Uterus (tissue), 4 donors: ENCODE measurements around the gene NCLN. TPM values are rescaled to one million over a fixed set of nuclear protein-coding genes. Genes with fewer than 3 reads are reported as not detected.

Experiments
- DNase-seq, 2 donors: peaks; one replicate each; pipeline ENCODE4 v3.0.0-alpha.2; 2019 to 2020
- H3K27ac ChIP-seq, 2 donors: fragments of 200-600 bp; sonication (generic); 1 replicate in 1 of 2; 2 replicates in 1 of 2; pipeline ENCODE4 v1.5.1; 2016 to 2018
- H3K27me3 ChIP-seq, 2 donors: fragments of 200-600 bp; sonication (generic); one replicate each; pipeline ENCODE4 v1.5.1; 2018 to 2019; ENCODE audit warnings: control low read depth in 1 of 2
- H3K36me3 ChIP-seq, 2 donors: fragments of 200-600 bp; sonication (generic); one replicate each; pipeline ENCODE4 v1.5.1; 2019; ENCODE audit warnings: control low read depth in 1 of 2
- H3K4me1 ChIP-seq, 2 donors: fragments of 200-600 bp; sonication (generic); one replicate each; pipeline ENCODE4 v1.5.1; 2018 to 2019; ENCODE audit warnings: control low read depth in 1 of 2
- H3K4me3 ChIP-seq, 2 donors: fragments of 200-600 bp; sonication (generic); 1 replicate in 1 of 2; 2 replicates in 1 of 2; pipeline ENCODE4 v1.5.1; 2018 to 2019; ENCODE audit warnings: mild to moderate bottlenecking in 1 of 2
- H3K9me3 ChIP-seq, 2 donors: fragments of 200-600 bp; sonication (generic); one replicate each; pipeline ENCODE4 v1.5.1; 2019; ENCODE audit warnings: control low read depth in 1 of 2
- POLR2A ChIP-seq, 2 donors: fragments of 450-650 bp; IDR thresholded peaks; one replicate each; pipeline ENCODE4 v1.6.1; 2016; ENCODE audit warnings: antibody characterized with exemption in 2 of 2, mild to moderate bottlenecking in 1 of 2, moderate library complexity in 1 of 2
- intact Hi-C: fragments of 100-400 bp; cut with DNase I; formaldehyde crosslinking; loops from one replicate; pipeline ENCODE4 v1.15.1; 2023; ENCODE audit warnings: low total_unique reads
- total RNA-seq, 4 donors: library from RNA; depleted of rRNA in 3 of 4; stranded (reverse); fragments of >200 nt in 3 of 4; gene quantifications; one replicate each; pipeline versions ENCODE4 v1.1.0 to v1.2.4, GENCODE V29; 2014 to 2023
- TF ChIP-seq, protein P1 (sequence below), 4 experiments: fragments of 200-600 bp in 2 of 4; fragments of 450-650 bp in 2 of 4; sonication (generic) in 2 of 4; IDR thresholded peaks; one replicate each; pipeline ENCODE4 v1.5.1; 2016 to 2019; ENCODE audit warnings: antibody characterized with exemption in 4 of 4, mild to moderate bottlenecking in 2 of 4, moderate library complexity in 1 of 4
- donor health status: DM: yes; HTN: yes; CAD: no.

NCLN gene
- total RNA-seq, 4 donors from 2014 or later: 19.2 to 37.3 (median 28.2) TPM

DNA sequence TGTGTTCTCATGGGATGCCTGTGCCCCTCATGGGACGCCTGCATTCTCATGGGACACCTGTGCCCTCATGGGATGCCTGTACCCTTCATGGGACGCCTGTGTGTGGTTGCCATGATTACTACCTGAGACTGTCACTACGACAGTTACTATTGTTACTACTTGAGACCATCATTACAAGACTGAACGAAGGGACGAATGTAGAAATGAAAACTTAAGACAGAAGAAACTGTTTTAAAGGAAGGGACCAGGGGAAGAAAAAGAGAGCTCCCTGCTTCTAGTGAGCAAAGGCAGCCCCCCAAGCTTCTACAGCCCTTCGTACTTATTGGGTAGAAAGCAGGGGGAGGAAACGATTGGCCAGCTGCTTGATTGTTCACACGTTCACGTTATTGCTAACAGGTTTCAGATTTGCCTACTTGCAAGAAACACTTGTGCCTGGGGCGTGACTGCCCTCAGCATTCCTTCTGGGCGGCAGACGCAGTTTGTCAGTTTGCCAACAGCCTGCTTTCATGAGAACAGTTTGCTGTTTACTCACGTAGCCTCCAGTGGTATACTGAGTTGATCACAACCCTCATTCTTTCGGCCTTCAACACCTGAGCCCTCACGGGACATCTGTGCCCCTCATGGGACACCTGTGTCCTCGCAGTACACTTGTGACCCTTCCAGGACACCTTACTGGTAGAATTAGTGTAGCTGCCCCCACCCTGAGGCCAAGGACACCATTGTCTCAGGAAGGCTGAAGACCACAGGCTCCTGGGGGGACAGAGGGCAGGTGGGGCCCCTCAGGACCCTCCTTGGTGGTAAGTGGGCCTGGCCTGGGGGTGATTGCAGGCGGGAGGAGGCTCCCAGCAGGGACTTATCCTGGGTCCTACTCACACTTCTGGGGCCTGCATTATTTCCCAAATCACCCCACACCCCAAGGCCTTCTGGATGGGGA lies 9.7 kb upstream of the NCLN start:
- Histone ChIP-seq H3K4me1 (no peaks in the 10 kb centered on the region), H3K4me3 (no peak overlapping the region), H3K36me3 (no peaks in the 10 kb centered on the region), H3K27ac (no peak overlapping the region), H3K9me3 (no peaks in the 10 kb centered on the region), H3K27me3 (no peaks in the 10 kb centered on the region)
- intact Hi-C loops: no loop called here
- DNase-seq: no peak
- TF ChIP-seq, protein P1, sequence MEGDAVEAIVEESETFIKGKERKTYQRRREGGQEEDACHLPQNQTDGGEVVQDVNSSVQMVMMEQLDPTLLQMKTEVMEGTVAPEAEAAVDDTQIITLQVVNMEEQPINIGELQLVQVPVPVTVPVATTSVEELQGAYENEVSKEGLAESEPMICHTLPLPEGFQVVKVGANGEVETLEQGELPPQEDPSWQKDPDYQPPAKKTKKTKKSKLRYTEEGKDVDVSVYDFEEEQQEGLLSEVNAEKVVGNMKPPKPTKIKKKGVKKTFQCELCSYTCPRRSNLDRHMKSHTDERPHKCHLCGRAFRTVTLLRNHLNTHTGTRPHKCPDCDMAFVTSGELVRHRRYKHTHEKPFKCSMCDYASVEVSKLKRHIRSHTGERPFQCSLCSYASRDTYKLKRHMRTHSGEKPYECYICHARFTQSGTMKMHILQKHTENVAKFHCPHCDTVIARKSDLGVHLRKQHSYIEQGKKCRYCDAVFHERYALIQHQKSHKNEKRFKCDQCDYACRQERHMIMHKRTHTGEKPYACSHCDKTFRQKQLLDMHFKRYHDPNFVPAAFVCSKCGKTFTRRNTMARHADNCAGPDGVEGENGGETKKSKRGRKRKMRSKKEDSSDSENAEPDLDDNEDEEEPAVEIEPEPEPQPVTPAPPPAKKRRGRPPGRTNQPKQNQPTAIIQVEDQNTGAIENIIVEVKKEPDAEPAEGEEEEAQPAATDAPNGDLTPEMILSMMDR (IDR thresholded peaks at IDR 0.05): no peak
- TF ChIP-seq POLR2A (IDR thresholded peaks at IDR 0.05): no peak

DNA sequence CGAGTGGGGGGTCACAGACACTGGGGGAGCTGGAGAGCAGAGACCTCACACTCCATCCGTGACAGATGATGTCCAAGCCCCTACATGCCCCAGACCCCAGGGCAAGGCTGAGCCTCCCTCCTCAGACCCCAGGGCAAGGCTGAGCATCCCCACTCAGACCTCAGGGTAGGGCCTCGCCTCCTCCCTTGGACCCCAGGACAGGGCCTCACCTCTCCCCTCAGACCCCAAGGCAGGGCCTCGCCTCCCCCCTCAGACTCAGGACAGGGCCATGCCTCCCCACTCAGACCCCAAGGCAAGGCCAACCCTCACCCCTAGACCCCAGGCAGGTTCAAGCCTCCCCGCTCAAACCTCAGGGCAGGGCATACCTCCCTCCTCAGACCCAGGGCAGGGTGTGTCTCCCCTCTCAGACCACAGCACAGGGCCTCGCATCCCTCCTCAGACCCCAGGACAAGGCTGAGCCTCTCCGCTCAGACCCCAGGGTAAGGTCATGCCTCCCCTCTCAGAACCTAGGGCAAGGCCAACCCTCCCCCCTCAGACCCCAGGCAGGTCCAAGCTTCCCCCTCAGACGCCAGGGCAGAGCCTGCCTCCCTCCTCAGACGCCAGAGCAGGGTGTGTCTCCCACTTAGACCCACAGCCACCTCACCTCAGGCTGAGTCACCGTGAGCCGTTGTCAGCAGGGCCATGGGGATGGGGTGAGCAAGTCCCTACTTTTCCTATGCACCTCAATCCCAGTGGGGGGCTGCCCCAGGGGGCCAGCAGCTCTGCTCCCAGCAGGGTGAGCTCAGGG lies 8.8 kb upstream of the NCLN start:
- intact Hi-C loops: no loop called here
- H3K27ac ChIP-seq: no peak overlapping the region
- H3K4me1 ChIP-seq: no peaks in the 10 kb centered on the region
- H3K27me3 ChIP-seq: no peaks in the 10 kb centered on the region
- H3K9me3 ChIP-seq: no peaks in the 10 kb centered on the region
- H3K4me3 ChIP-seq: no peak overlapping the region
- TF ChIP-seq POLR2A (IDR thresholded peaks at IDR 0.05): no peak
- TF ChIP-seq, protein P1 (IDR thresholded peaks at IDR 0.05): no peak
- DNase-seq: no peak
- no peaks in the 10 kb centered on the region for H3K36me3 ChIP-seq

DNA sequence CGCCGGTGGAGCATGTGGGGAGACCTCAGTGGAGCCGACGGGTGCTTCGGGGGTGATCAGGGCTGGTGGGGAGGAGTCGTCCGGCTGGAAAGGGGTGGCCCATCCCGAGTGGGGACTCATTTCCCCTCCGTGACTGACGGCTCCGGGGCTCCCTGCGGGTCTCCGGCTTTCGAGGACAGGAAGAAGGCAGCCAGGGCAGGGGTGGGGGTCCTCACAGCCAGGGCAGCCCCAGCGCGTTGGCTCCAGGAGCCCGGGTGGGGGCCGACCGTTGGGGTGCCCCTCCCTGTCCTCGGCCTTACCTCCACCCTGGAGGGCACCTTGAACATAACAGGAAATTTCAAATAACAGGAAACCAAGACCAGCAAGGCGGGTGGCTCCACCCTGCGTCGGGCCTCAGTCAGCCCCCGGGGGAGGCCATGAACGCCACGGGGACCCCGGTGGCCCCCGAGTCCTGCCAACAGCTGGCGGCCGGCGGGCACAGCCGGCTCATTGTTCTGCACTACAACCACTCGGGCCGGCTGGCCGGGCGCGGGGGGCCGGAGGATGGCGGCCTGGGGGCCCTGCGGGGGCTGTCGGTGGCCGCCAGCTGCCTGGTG lies 7.3 kb upstream of the NCLN start, which contains the start of gene S1PR4:
Gene S1PR4, plus strand, starts transcription at position 393 of the 596 bp plus-strand sequence. Its CDS starts 24 bp downstream, at position 417.
- intact Hi-C loops: no loop called here
- Histone ChIP-seq H3K9me3 (no peaks in the 10 kb centered on the region), H3K4me3 (no peak within 1 kb of the TSS), H3K27me3 (no peaks in the 10 kb centered on the region), H3K4me1 (no peaks in the 10 kb centered on the region), H3K36me3 (no peaks in the 10 kb centered on the region), H3K27ac (no peak within 1 kb of the TSS)
- TF ChIP-seq, protein P1 (IDR thresholded peaks at IDR 0.05): no peak
- no peak for TF ChIP-seq POLR2A (IDR thresholded peaks at IDR 0.05)
- no peak for DNase-seq

DNA sequence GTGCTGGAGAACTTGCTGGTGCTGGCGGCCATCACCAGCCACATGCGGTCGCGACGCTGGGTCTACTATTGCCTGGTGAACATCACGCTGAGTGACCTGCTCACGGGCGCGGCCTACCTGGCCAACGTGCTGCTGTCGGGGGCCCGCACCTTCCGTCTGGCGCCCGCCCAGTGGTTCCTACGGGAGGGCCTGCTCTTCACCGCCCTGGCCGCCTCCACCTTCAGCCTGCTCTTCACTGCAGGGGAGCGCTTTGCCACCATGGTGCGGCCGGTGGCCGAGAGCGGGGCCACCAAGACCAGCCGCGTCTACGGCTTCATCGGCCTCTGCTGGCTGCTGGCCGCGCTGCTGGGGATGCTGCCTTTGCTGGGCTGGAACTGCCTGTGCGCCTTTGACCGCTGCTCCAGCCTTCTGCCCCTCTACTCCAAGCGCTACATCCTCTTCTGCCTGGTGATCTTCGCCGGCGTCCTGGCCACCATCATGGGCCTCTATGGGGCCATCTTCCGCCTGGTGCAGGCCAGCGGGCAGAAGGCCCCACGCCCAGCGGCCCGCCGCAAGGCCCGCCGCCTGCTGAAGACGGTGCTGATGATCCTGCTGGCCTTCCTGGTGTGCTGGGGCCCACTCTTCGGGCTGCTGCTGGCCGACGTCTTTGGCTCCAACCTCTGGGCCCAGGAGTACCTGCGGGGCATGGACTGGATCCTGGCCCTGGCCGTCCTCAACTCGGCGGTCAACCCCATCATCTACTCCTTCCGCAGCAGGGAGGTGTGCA lies 6.6 kb upstream of the NCLN start:
- H3K9me3 ChIP-seq: no peaks in the 10 kb centered on the region
- DNase-seq: no peak
- H3K27ac ChIP-seq: no peak overlapping the region
- H3K4me3 ChIP-seq: no peak overlapping the region
- no peaks in the 10 kb centered on the region for H3K36me3 ChIP-seq
- H3K27me3 ChIP-seq: no peaks in the 10 kb centered on the region
- no peaks in the 10 kb centered on the region for H3K4me1 ChIP-seq
- intact Hi-C loops: no loop called here
- TF ChIP-seq POLR2A (IDR thresholded peaks at IDR 0.05): no peak
- TF ChIP-seq, protein P1 (IDR thresholded peaks at IDR 0.05): no peak
